ENCODE measurements around the gene SLC6A2.

DNA sequence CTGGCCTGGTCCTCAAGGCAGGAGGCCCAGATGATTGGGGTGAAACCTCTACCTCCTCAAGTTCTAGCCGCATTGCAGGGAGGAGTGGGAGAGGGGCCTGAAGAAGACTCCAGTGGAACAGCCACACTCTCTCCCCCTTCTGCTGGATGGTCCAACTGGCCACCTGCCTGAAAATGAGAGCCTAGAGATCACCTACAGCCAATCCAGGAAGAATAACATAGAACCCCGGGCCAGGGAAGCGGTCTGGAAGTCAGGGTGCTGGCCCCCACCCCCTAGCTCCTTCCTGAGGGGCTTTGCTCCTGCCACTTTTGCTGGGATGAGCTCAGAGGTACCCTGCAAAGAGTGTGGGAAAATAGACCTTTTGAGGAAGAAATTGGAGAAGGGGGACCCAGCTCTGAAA, 1.8 kb downstream of the SLC6A2 start:
- TF ChIP-seq, protein P1, sequence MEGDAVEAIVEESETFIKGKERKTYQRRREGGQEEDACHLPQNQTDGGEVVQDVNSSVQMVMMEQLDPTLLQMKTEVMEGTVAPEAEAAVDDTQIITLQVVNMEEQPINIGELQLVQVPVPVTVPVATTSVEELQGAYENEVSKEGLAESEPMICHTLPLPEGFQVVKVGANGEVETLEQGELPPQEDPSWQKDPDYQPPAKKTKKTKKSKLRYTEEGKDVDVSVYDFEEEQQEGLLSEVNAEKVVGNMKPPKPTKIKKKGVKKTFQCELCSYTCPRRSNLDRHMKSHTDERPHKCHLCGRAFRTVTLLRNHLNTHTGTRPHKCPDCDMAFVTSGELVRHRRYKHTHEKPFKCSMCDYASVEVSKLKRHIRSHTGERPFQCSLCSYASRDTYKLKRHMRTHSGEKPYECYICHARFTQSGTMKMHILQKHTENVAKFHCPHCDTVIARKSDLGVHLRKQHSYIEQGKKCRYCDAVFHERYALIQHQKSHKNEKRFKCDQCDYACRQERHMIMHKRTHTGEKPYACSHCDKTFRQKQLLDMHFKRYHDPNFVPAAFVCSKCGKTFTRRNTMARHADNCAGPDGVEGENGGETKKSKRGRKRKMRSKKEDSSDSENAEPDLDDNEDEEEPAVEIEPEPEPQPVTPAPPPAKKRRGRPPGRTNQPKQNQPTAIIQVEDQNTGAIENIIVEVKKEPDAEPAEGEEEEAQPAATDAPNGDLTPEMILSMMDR (IDR thresholded peaks at IDR 0.05), result no peak
- no peak for TF ChIP-seq EP300 (IDR thresholded peaks at IDR 0.05)

Measured in suprapubic skin (tissue), 3 donors.